GM20431 (cell line): ENCODE data around the gene ZNF670.

Experiments
- in situ Hi-C: fragments of 300-500 bp; cut with MseI, MboI; formaldehyde crosslinking; loops from one replicate; pipeline ENCODE4 v1.15.0; 2020; ENCODE audit warnings: low sequenced_read_pairs; ENCODE audit not compliant: unreplicated experiment

Gene ZNF670

GRCh38 chr1:247105966-247106365, 27.4 kb upstream of the ZNF670 start:
- in situ Hi-C loops = no loop called here

DNA sequence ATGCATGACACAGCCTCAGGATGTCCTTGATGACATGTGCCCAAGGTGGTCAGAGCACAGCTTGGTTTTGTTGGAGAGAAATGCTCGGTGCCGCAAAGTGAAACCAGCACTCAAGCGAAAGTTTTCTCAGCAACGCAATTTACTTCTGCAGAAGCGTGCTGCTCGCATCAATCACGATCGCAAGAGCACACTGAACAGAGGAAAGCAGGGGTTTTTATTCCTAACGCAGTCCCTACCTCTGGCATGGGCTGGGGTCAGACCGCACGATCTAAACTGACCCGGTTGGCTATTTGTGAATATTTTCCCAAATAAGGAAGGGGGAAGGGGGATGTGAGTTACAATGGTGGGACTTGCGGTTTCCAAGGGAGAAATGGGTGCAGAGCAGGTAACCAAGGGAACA, 26.4 kb upstream of the ZNF670 start:
- in situ Hi-C loops = no loop called here

GRCh38 chr1:247103859-247104591, 25.4 kb upstream of the ZNF670 start, which contains the start of gene ZNF669:
Gene ZNF669 (minus strand): TSS chr1:247104356. CDS start chr1:247104199, 157 bp downstream.
- in situ Hi-C loops = no loop called here

GRCh38 chr1:247102381-247102780, 23.8 kb upstream of the ZNF670 start:
- in situ Hi-C loops = no loop called here

DNA sequence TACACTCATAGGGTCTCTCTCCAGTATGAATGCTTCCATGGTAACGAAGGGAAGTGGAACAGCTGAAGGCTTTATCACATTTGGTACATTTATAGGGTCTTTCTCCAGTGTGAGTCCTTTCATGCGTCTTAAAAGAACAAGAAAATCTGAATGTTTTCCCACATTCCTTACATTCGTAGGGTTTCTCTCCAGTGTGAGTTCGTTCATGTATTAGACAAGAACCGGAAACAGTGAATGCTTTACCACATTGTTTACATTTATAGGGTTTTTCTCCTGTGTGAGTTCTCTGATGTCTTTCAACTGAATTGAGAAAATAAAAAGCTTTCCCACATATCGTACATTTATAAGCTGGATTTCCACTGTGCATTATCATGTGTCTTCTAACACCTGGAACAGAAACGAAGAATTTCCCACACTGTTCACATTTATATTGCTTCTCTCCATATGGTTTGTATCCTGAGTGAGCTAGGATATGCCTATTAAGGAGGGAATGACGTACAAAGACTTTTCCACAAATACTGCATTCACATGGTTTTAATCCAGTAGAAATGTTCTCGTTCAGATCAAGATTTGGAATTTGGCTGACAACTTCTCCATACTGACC, 22.2 kb upstream of the ZNF670 start:
- in situ Hi-C loops = no loop called here

GRCh38 chr1:247096958-247097357, 18.3 kb upstream of the ZNF670 start:
- in situ Hi-C loops = no loop called here

GRCh38 chr1:247096544-247096943, 17.9 kb upstream of the ZNF670 start:
- in situ Hi-C loops = no loop called here

GRCh38 chr1:247096112-247096511, 17.5 kb upstream of the ZNF670 start:
- in situ Hi-C loops = no loop called here

DNA sequence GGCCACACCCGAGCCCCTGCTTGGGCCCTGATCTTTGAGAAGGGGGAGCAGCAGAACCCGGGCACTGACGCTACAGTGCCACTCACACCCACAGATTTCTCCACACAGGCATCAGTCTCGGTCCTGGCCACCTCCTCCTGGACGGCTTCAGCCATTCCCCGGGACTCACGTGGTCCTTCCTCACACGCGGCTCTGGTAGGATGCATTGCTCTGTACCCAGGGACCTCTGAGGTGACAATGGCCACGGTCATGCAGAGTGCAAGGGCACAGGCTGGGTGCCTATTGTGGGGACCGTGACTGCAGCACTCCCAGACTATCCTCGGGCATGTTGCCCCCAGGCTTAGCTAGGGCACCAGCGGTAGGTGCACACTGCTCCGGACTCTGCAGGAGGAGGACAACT, 11.8 kb upstream of the ZNF670 start:
- in situ Hi-C loops = no loop called here

- in situ Hi-C loops = no loop called here
Measured at GRCh38 chr1:247089616-247090375, 11.2 kb upstream of the ZNF670 start.

- in situ Hi-C loops = no loop called here
Measured at GRCh38 chr1:247088967-247089366, 10.4 kb upstream of the ZNF670 start.

- in situ Hi-C loops = no loop called here
Measured at GRCh38 chr1:247087256-247087655, 8.6 kb upstream of the ZNF670 start.

DNA sequence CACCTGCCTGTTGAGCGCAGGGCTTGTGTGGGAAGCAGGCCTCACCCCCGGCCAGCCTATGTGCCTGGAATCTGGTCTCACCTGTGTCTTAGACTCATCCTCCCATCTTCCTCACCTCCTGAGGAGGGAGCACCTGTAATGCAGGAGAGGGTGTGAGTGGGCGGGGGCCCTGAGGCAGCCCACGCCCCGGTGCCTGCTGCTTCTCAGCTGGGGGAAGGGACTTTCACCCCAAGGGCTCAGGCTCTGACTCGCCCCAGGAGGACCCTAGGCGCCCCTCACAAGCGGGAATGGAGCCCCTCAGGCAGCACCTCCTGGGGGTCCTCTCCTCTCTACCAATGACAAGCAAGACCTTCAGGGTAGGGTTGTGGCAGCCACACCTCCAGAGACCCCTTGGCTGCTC, 6.7 kb upstream of the ZNF670 start:
- in situ Hi-C loops = no loop called here

- in situ Hi-C loops = no loop called here
Measured at GRCh38 chr1:247084771-247085170, 6.2 kb upstream of the ZNF670 start.

- in situ Hi-C loops = no loop called here
Measured at GRCh38 chr1:247079141-247079874, 697 bp upstream of the ZNF670 start.

DNA sequence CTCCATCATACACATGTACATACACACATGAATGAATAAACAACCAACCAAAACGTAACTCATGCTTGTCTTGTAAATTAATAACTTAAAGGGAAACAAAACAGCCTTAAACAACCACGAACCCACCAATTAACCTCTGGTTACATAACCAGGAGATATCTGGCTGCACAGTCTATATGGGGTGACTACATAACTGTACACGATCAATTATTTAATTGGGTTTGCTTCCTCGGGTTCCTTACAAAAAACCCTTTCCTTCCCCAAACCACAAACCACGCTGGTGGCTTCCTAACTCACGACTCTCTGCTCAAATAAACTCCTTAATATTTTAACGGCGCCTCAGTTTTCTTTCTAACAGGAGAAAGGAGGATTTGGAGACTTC, 744 bp downstream of the ZNF670 start:
- in situ Hi-C loops = no loop called here

DNA sequence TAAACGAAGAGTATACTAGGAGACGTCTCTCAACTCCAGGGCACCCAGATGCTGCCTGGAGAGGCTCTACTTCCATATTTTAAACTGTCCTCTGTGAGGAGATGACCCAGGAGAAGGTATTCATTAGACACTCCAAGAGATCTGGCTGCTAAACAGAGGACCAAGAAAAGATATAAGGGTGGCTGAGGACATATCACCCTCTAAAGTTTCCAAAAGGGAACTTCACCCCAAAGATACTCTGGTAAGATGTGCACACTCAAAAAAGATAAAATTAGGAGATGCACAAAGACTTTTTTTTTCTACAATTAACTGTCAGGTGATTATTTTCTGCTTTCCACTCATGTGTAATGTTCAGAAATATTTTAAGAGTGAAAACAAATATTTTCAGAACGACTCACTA, 1.4 kb downstream of the ZNF670 start:
- in situ Hi-C loops = no loop called here

DNA sequence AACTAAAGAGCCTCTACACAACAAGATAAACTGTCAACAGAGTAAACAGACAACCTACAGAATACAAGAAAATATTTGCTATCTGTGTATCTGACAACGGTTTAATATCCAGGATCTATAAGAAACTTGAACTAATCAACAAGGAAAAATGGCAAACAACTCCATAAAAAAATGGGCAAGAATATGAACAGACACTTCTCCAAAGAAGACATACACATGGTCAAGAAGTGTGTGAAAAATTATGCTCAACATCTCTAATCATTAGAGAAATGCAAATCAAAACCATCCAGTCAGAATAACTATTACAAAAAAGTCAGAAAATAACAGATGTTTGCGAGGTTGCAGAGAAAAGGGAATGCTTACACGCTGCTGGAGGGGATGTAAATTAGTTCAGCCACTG, 8.0 kb downstream of the ZNF670 start:
- in situ Hi-C loops = no loop called here

- in situ Hi-C loops = no loop called here
Measured at GRCh38 chr1:247064304-247064703, 14.3 kb downstream of the ZNF670 start.

- in situ Hi-C loops = no loop called here
Measured at GRCh38 chr1:247060771-247061170, 17.8 kb downstream of the ZNF670 start.

DNA sequence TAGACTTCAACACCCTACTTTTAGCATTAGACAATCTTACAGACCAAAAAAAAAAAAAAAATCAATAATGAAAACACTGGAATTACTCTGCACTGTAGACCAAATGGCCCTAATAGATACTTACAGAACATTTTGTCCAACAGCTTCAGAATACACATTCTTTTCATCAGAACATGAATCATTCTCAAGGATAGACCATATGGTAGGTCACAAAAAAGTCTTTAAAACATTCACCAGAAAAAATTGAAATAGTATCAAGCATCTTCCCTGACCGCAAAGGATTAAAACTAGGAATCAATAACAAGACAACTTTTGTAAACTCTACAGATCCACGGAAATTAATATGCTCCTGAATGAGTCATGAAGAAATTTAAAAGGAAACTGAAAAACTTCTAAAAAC, 22.5 kb downstream of the ZNF670 start:
- in situ Hi-C loops = no loop called here
